H1 (cell line): ENCODE data around the gene OR9G4. TPM values are rescaled to one million over a fixed set of nuclear protein-coding genes. Genes with fewer than 3 reads are reported as not detected.
A peak's percentile ranks its signal among the peaks of the same experiment; 100 is the strongest.

Experiments
- CTCF ChIA-PET: fragments of 300-600 bp; sonication (Branson Sonifier 250); formaldehyde crosslinking; loops from one replicate; lab custom pipeline; 2021; ENCODE audit not compliant: partially characterized antibody; lab: Charles Lee
- POLR2A ChIA-PET: fragments of 300-600 bp; sonication (Branson Sonifier 250); formaldehyde crosslinking; loops from one replicate; lab custom pipeline; 2021; ENCODE audit warnings: inconsistent platforms; ENCODE audit not compliant: partially characterized antibody; lab: Charles Lee
- DNase-seq, 2 experiments: peaks; one replicate each; pipeline versions ENCODE4 v3.0.0 to v3.0.0-alpha.2; 2010 to 2022; ENCODE audit warnings: low spot score in 2 of 2, low read depth in 1 of 2, mixed read lengths in 1 of 2
- FAIRE-seq: peaks from 2 replicates; lab custom pipeline; 2011; peaks lifted over from hg19 to GRCh38; lab: Jason Lieb, UNC
- H2AFZ ChIP-seq: 2 replicates; pipeline ENCODE4 v1.8.1; 2012; ENCODE audit warnings: low read length, inconsistent platforms
- H2AK5ac ChIP-seq: 2 replicates; pipeline ENCODE4 v1.6.1; 2013; ENCODE audit warnings: low read depth, low read length
- H2BK120ac ChIP-seq: replicated peaks from 2 replicates; pipeline ENCODE3; 2013; ENCODE audit warnings: low read depth, low read length, inconsistent platforms
- H2BK12ac ChIP-seq: 2 replicates; pipeline ENCODE4 v1.6.1; 2013; ENCODE audit warnings: low read depth, low read length
- H2BK15ac ChIP-seq: 2 replicates; pipeline ENCODE4 v1.6.1; 2013; ENCODE audit warnings: low read length
- H2BK20ac ChIP-seq: 2 replicates; pipeline ENCODE4 v1.6.1; 2013; ENCODE audit warnings: low read length
- H2BK5ac ChIP-seq: 2 replicates; pipeline ENCODE4 v1.6.1; 2013; ENCODE audit warnings: low read depth, low read length
- H3K14ac ChIP-seq: 2 replicates; pipeline ENCODE4 v1.6.1; 2013; ENCODE audit warnings: inconsistent platforms; ENCODE audit not compliant: insufficient read length
- H3K18ac ChIP-seq: 2 replicates; pipeline ENCODE4 v1.6.1; 2013; ENCODE audit warnings: low read length; ENCODE audit errors: extremely low read depth
- H3K23ac ChIP-seq: 2 replicates; pipeline ENCODE4 v1.6.1; 2013; ENCODE audit warnings: inconsistent platforms; ENCODE audit not compliant: insufficient read length
- H3K23me2 ChIP-seq: 2 replicates; pipeline ENCODE4 v1.6.1; 2013; ENCODE audit warnings: low read depth, low read length
- H3K27ac ChIP-seq: 2 replicates; pipeline ENCODE4 v1.6.1; 2011; ENCODE audit warnings: low read depth, low read length, inconsistent platforms
- H3K27me3 ChIP-seq, 4 experiments: replicated peaks in 1 of 4; 1 replicate in 1 of 4; 2 replicates in 3 of 4; pipeline versions ENCODE4 v1.6.1 to v1.8.1; 2011 to 2013; ENCODE audit warnings: low read length in 3 of 4, mild to moderate bottlenecking in 3 of 4, inconsistent platforms in 2 of 4, mixed read lengths in 2 of 4, moderate library complexity in 1 of 4; ENCODE audit not compliant: control insufficient read depth in 3 of 4, insufficient read depth in 3 of 4; ENCODE audit errors: extremely low read depth in 1 of 4
- H3K36me3 ChIP-seq, 4 experiments: 2 replicates each; pipeline versions ENCODE4 v1.6.1 to v1.8.1; 2011 to 2013; ENCODE audit warnings: mild to moderate bottlenecking in 4 of 4, low read length in 3 of 4, moderate library complexity in 2 of 4, control low read depth in 1 of 4, inconsistent platforms in 1 of 4; ENCODE audit not compliant: insufficient read depth in 4 of 4, control insufficient read depth in 2 of 4
- H3K4ac ChIP-seq: replicated peaks from 2 replicates; pipeline ENCODE3; 2013; ENCODE audit warnings: low read length, low read depth, mixed read lengths, inconsistent platforms; ENCODE audit not compliant: insufficient read length
- H3K4me1 ChIP-seq, 4 experiments: replicated peaks in 1 of 4; 1 replicate in 1 of 4; 2 replicates in 3 of 4; pipeline versions ENCODE4 v1.6.1 to v1.8.1; 2011 to 2013; ENCODE audit warnings: low read length in 3 of 4, inconsistent platforms in 2 of 4, mixed read lengths in 1 of 4; ENCODE audit not compliant: insufficient read depth in 4 of 4, control insufficient read depth in 3 of 4
- H3K4me2 ChIP-seq, 2 experiments: 2 replicates each; pipeline versions ENCODE4 v1.6.1 to v1.8.1; 2011 to 2013; ENCODE audit warnings: low read depth in 2 of 2, low read length in 2 of 2, control low read depth in 1 of 2, inconsistent platforms in 1 of 2, mild to moderate bottlenecking in 1 of 2; ENCODE audit not compliant: insufficient read depth in 1 of 2
- H3K4me3 ChIP-seq, 4 experiments: fragments of 200-600, 300-600 bp in 1 of 4; sonication (generic), shearing (Covaris generic), sonication (Bioruptor Twin) in 1 of 4; 2 replicates each; pipeline versions ENCODE4 v1.5.1 to v1.8.1; 2011 to 2016; ENCODE audit warnings: low read length in 4 of 4, low read depth in 3 of 4, control low read depth in 2 of 4, inconsistent platforms in 2 of 4, mild to moderate bottlenecking in 2 of 4, mixed read lengths in 1 of 4, moderate library complexity in 1 of 4; ENCODE audit not compliant: insufficient read depth in 2 of 4; ENCODE audit errors: extremely low read depth in 1 of 4
- H3K56ac ChIP-seq: replicated peaks from 2 replicates; pipeline ENCODE3; 2013; ENCODE audit warnings: low read depth, mild to moderate bottlenecking, mixed read lengths, low read length, inconsistent platforms; ENCODE audit not compliant: insufficient read length
- H3K79me1 ChIP-seq: 2 replicates; pipeline ENCODE4 v1.6.1; 2013; ENCODE audit warnings: low read depth, low read length, control low read depth
- H3K79me2 ChIP-seq, 2 experiments: 2 replicates each; pipeline versions ENCODE4 v1.6.1 to v1.8.1; 2012 to 2013; ENCODE audit warnings: low read length in 2 of 2, mild to moderate bottlenecking in 2 of 2, inconsistent platforms in 1 of 2; ENCODE audit not compliant: insufficient read depth in 2 of 2, control insufficient read depth in 1 of 2
- H3K9ac ChIP-seq, 4 experiments: replicated peaks in 1 of 4; 1 replicate in 1 of 4; 2 replicates in 3 of 4; pipeline versions ENCODE4 v1.6.1 to v1.8.1; 2011 to 2013; ENCODE audit warnings: low read depth in 3 of 4, low read length in 3 of 4, control low read depth in 2 of 4, mild to moderate bottlenecking in 2 of 4, moderate library complexity in 2 of 4, inconsistent platforms in 1 of 4; ENCODE audit errors: extremely low read depth in 1 of 4
- H3K9me3 ChIP-seq, 2 experiments: 2 replicates each; pipeline versions ENCODE4 v1.6.1 to v1.8.1; 2012 to 2013; ENCODE audit warnings: mild to moderate bottlenecking in 2 of 2, moderate library complexity in 2 of 2, control low read depth in 1 of 2, inconsistent platforms in 1 of 2, low read depth in 1 of 2, low read length in 1 of 2, mixed read lengths in 1 of 2; ENCODE audit not compliant: insufficient read depth in 2 of 2
- H4K20me1 ChIP-seq, 2 experiments: replicated peaks in 1 of 2; 2 replicates each; pipeline versions ENCODE3 to v1.8.1; 2011 to 2013; ENCODE audit warnings: inconsistent platforms in 2 of 2, low read length in 2 of 2, mild to moderate bottlenecking in 1 of 2; ENCODE audit not compliant: insufficient read depth in 2 of 2, control insufficient read depth in 1 of 2
- H4K5ac ChIP-seq: 2 replicates; pipeline ENCODE4 v1.6.1; 2013; ENCODE audit warnings: low read length, low read depth, mixed read lengths, inconsistent platforms; ENCODE audit not compliant: insufficient read length
- H4K8ac ChIP-seq: 2 replicates; pipeline ENCODE4 v1.8.0; 2013; ENCODE audit warnings: mild to moderate bottlenecking, moderate library complexity, low read length, inconsistent platforms; ENCODE audit not compliant: insufficient read depth; ENCODE audit errors: extremely low read depth
- H4K91ac ChIP-seq: replicated peaks from 2 replicates; pipeline ENCODE3; 2013; ENCODE audit warnings: low read length, mixed read lengths, inconsistent platforms; ENCODE audit not compliant: insufficient read length
- ATF2 ChIP-seq: IDR thresholded peaks from 2 replicates; pipeline ENCODE4 v1.6.1; 2012; ENCODE audit warnings: low read length, inconsistent platforms
- BCL11A ChIP-seq, 2 experiments: IDR thresholded peaks; one replicate each; pipeline ENCODE4 v1.6.1; 2011; ENCODE audit warnings: low read depth in 2 of 2, low read length in 2 of 2, mild to moderate bottlenecking in 2 of 2
- CREB1 ChIP-seq: IDR thresholded peaks from 2 replicates; pipeline ENCODE4 v1.6.1; 2012; ENCODE audit warnings: inconsistent platforms
- GABPA ChIP-seq: IDR thresholded peaks from 2 replicates; pipeline ENCODE4 v1.6.1; 2011; ENCODE audit warnings: mild to moderate bottlenecking, low read length, moderate library complexity, borderline replicate concordance; ENCODE audit not compliant: insufficient read depth
- HDAC2 ChIP-seq, 2 experiments: fragments of 300-600 bp in 1 of 2; sonication (generic) in 1 of 2; IDR thresholded peaks; 2 replicates each; pipeline ENCODE4 v1.6.1; 2011 to 2012; ENCODE audit warnings: low read depth in 2 of 2, low read length in 2 of 2, mild to moderate bottlenecking in 2 of 2, moderate library complexity in 2 of 2, borderline replicate concordance in 1 of 2, inconsistent platforms in 1 of 2
- JUND ChIP-seq: IDR thresholded peaks from 2 replicates; pipeline ENCODE4 v1.6.1; 2011; ENCODE audit warnings: mild to moderate bottlenecking, improper control_type of control experiment, low read length
- KDM4A ChIP-seq: IDR thresholded peaks from one replicate; pipeline ENCODE4 v1.7.1; 2012; ENCODE audit warnings: low read depth, mild to moderate bottlenecking, moderate library complexity, low read length, inconsistent platforms; ENCODE audit not compliant: severe bottlenecking
- MAFK ChIP-seq: IDR thresholded peaks from 2 replicates; pipeline ENCODE4 v1.6.1; 2012; ENCODE audit warnings: low read depth, mild to moderate bottlenecking, improper control_type of control experiment, low read length
- RBBP5 ChIP-seq: IDR thresholded peaks from 2 replicates; pipeline ENCODE4 v1.7.1; 2012; ENCODE audit warnings: low read depth, mild to moderate bottlenecking, inconsistent platforms, low read length, moderate library complexity, borderline replicate concordance
- TBP ChIP-seq: IDR thresholded peaks from 2 replicates; pipeline ENCODE4 v1.6.1; 2011; ENCODE audit warnings: low read depth, low read length, improper control_type of control experiment
- TEAD4 ChIP-seq: IDR thresholded peaks from 2 replicates; pipeline ENCODE4 v1.6.1; 2012; ENCODE audit warnings: low read depth, low read length, inconsistent platforms, mixed read lengths
- WGBS, 2 experiments: shearing (Covaris generic) in 1 of 2; methylation state at CpG; one replicate each; pipeline versions ENCODE4 v1.1.6 to v1.1.7; 2013 to 2015; ENCODE audit warnings: low lambda C conversion rate in 2 of 2, mixed read lengths in 2 of 2, inconsistent platforms in 1 of 2, low coverage in 1 of 2, missing lambda C conversion rate in 1 of 2; ENCODE audit not compliant: insufficient replicate concordance in 2 of 2, insufficient coverage in 1 of 2, insufficient read length in 1 of 2; ENCODE audit errors: extremely low coverage in 1 of 2, missing lambda C conversion rate in 1 of 2; 5-methylcytosine and 5-hydroxymethylcytosine counted together
- polyA plus RNA-seq, 7 experiments: library from polyadenylated mRNA; depleted of rRNA in 3 of 7; stranded (reverse) in 5 of 7; unstranded in 2 of 7; fragments of >200 nt in 5 of 7; fragments of 200-250 nt in 2 of 7; gene quantifications; 1 replicate in 5 of 7; 2 replicates in 1 of 7; 4 replicates in 1 of 7; pipeline versions ENCODE4 v1.2.1 to v1.2.3, GENCODE V29; 2011 to 2013; ENCODE audit warnings: missing spikeins in 2 of 7, mixed read lengths in 2 of 7
- total RNA-seq: library from RNA; stranded (reverse); fragmentation: NEBNext Ultra II Directional; extraction: Animal tissue kit (Norgen Biotek cat#: 25700); gene quantifications from 2 replicates; pipeline ENCODE4 v1.2.1, GENCODE V29; 2021
- TF ChIP-seq, protein P1 (sequence below): IDR thresholded peaks from 2 replicates; pipeline ENCODE4 v1.6.1; 2011; ENCODE audit warnings: low read length, improper control_type of control experiment

The OR9G4 gene
- total and polyA plus RNA-seq, 2 of the 8 experiments (the other 6 are each of a cell fraction or from before 2014, with no cell fraction given): not detected

DNA sequence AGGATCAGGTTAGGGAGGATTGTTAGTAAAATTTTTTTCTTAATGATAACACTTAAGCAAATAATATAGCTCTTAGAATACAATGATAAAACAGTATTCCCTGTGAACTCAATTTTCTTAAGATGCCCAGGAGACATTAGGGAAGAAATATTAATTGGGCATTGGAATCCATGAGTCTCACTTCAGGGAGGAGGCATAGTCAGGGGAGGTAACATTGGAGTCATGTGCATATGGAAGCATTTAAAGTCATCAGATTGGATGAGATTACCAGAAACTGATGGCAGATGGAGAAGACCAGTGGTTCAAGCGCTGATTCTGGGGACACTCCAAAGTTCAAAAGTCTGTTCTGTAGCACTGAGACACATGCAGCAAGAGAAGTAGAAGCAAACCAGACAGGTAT is 49.7 kb downstream of the OR9G4 start, which contains the start of gene OR9G1:
TSS of gene OR9G1 (plus strand) at position 301 of the 400 bp plus-strand sequence. CDS start 1,293 bp downstream, outside the sequence.
- Histone ChIP-seq H3K56ac (no peak within 1 kb of the TSS), H2AFZ (peak within 1 kb of the TSS; percentile 60; the same call in 1 of the 2 replicates), H2BK120ac (no peak within 1 kb of the TSS), H4K91ac (no peak within 1 kb of the TSS), H3K36me3 (no peaks in the 10 kb centered on the region), H4K20me1 (no peaks in the 10 kb centered on the region), H3K27me3 (no peaks in the 10 kb centered on the region), H4K8ac (no peak within 1 kb of the TSS), H2BK20ac (no peak within 1 kb of the TSS), H3K18ac (no peak within 1 kb of the TSS), H3K9me3 (no peaks in the 10 kb centered on the region), H2BK15ac (no peak within 1 kb of the TSS), H3K14ac (no peak within 1 kb of the TSS), H3K4me1 (no peaks in the 10 kb centered on the region), H3K27ac (no peak within 1 kb of the TSS), H3K79me1 (no peaks in the 10 kb centered on the region), H3K4me3 (no peak within 1 kb of the TSS), H3K4ac (no peak within 1 kb of the TSS), H2AK5ac (no peak within 1 kb of the TSS), H4K5ac (no peak within 1 kb of the TSS), H3K4me2 (no peak within 1 kb of the TSS), H2BK12ac (no peak within 1 kb of the TSS), H2BK5ac (no peak within 1 kb of the TSS), H3K23ac (no peak within 1 kb of the TSS), H3K79me2 (no peaks in the 10 kb centered on the region), H3K23me2 (no peaks in the 10 kb centered on the region), H3K9ac (no peak within 1 kb of the TSS)
- FAIRE-seq (peak; percentile 50), DNase-seq (no peak)
- ChIA-PET CTCF (no interaction called here), POLR2A (no interaction called here)
- 100% methylated on average over 1 of the region's 1 CpG; no CpG with 5 or more reads in 1 of the 2 experiments for WGBS, 2 experiments
- TF ChIP-seq, protein P1, sequence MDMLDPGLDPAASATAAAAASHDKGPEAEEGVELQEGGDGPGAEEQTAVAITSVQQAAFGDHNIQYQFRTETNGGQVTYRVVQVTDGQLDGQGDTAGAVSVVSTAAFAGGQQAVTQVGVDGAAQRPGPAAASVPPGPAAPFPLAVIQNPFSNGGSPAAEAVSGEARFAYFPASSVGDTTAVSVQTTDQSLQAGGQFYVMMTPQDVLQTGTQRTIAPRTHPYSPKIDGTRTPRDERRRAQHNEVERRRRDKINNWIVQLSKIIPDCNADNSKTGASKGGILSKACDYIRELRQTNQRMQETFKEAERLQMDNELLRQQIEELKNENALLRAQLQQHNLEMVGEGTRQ: no peak
- TF ChIP-seq KDM4A (no peak), CREB1 (no peak), JUND (no peak), TEAD4 (no peak), HDAC2 (IDR thresholded peaks at IDR 0.05; ENCODE audit: borderline replicate concordance in 1 of 2, low read depth in 2 of 2, low read length in 2 of 2) (no peak), ATF2 (no peak), MAFK (no peak), TBP (no peak), RBBP5 (no peak), GABPA (no peak), BCL11A (IDR thresholded peaks at IDR 0.05; ENCODE audit: low read depth in 2 of 2, low read length in 2 of 2) (no peak)
